ENCODE data around the gene SDR9C7. TPM values are rescaled to one million over a fixed set of nuclear protein-coding genes. Genes with fewer than 3 reads are reported as not detected.

Gene SDR9C7
- total and polyA plus RNA-seq, 2 experiments from 2014 or later = not detected

DNA sequence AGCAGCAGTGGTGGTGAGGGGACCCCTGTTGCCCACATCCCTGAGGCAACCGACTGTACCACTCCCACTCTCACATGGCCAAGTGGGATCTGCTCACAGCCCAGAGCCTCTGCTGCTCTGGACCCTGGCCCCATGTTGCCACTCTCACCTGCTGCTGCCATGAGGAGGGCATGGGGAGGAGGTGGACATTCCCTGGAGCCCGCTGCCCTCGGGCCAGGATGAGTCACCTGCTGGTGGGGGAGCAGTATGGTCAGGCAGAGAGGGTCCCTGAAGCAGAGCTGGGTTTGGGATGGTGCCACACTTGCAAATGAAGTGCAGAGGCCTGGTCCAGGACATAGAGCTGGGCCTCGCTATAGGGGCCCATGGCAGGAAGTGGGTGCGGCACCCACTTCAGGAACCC lies 26.1 kb downstream of the SDR9C7 start:
- ATAC-seq = no peak
- no peak overlapping the region for H3K27ac Mint-ChIP-seq
- Histone ChIP-seq H3K27ac (ENCODE audit: low read depth) (no peak overlapping the region), H3K36me3 (ENCODE audit: insufficient read depth) (no peaks in the 10 kb centered on the region; the same call in 1 of the 2 replicates), H3K79me2 (replicated peaks; ENCODE audit: insufficient read depth) (no peaks in the 10 kb centered on the region), H3K27me3 (ENCODE audit: insufficient read depth) (no peaks in the 10 kb centered on the region), H3F3A (replicated peaks; ENCODE audit: low read depth) (no peaks in the 10 kb centered on the region), H4K20me1 (replicated peaks; ENCODE audit: insufficient read depth) (no peaks in the 10 kb centered on the region), H2AFZ (no peak overlapping the region), H3K4me2 (no peak overlapping the region), H3K4me3 (no peak overlapping the region), H3K4me1 (ENCODE audit: insufficient read depth) (no peaks in the 10 kb centered on the region), H3K9me2 (ENCODE audit: insufficient read depth) (peaks cover 3% of the 10 kb centered on the region; the same call in 1 of the 2 replicates)
- peaks cover 71% of the 10 kb centered on the region for H3K9me3 Mint-ChIP-seq
- H3K4me3 Mint-ChIP-seq = no peak overlapping the region
- H3K27me3 Mint-ChIP-seq (ENCODE audit: insufficient read depth, low read depth, poor library complexity) = peaks cover 5% of the 10 kb centered on the region
- TF ChIP-seq CREB1 (CRISPR knock-in tag; IDR thresholded peaks at IDR 0.05; ENCODE audit: low read depth) (no peak), POLR2AphosphoS5 (IDR thresholded peaks at IDR 0.05; ENCODE audit: low read depth) (no peak), ZNF331 (CRISPR knock-in tag; IDR thresholded peaks at IDR 0.05; ENCODE audit: low read depth) (no peak), EZH2phosphoT487 (IDR thresholded peaks at IDR 0.05; ENCODE audit: unreplicated experiment) (no peak), NANOG (IDR thresholded peaks at IDR 0.05; ENCODE audit: borderline replicate concordance) (no peak), ZNF114 (CRISPR knock-in tag; IDR thresholded peaks at IDR 0.05) (no peak), JUNB (IDR thresholded peaks at IDR 0.05; ENCODE audit: unreplicated experiment) (no peak), EZH2 (IDR thresholded peaks at IDR 0.05; ENCODE audit: low read depth, unreplicated experiment) (no peak)
- TF ChIP-seq, protein P1, sequence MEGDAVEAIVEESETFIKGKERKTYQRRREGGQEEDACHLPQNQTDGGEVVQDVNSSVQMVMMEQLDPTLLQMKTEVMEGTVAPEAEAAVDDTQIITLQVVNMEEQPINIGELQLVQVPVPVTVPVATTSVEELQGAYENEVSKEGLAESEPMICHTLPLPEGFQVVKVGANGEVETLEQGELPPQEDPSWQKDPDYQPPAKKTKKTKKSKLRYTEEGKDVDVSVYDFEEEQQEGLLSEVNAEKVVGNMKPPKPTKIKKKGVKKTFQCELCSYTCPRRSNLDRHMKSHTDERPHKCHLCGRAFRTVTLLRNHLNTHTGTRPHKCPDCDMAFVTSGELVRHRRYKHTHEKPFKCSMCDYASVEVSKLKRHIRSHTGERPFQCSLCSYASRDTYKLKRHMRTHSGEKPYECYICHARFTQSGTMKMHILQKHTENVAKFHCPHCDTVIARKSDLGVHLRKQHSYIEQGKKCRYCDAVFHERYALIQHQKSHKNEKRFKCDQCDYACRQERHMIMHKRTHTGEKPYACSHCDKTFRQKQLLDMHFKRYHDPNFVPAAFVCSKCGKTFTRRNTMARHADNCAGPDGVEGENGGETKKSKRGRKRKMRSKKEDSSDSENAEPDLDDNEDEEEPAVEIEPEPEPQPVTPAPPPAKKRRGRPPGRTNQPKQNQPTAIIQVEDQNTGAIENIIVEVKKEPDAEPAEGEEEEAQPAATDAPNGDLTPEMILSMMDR (conservative IDR thresholded peaks at IDR 0.05; ENCODE audit: low read depth in 2 of 2) = no peak
- TF ChIP-seq, protein P2, sequence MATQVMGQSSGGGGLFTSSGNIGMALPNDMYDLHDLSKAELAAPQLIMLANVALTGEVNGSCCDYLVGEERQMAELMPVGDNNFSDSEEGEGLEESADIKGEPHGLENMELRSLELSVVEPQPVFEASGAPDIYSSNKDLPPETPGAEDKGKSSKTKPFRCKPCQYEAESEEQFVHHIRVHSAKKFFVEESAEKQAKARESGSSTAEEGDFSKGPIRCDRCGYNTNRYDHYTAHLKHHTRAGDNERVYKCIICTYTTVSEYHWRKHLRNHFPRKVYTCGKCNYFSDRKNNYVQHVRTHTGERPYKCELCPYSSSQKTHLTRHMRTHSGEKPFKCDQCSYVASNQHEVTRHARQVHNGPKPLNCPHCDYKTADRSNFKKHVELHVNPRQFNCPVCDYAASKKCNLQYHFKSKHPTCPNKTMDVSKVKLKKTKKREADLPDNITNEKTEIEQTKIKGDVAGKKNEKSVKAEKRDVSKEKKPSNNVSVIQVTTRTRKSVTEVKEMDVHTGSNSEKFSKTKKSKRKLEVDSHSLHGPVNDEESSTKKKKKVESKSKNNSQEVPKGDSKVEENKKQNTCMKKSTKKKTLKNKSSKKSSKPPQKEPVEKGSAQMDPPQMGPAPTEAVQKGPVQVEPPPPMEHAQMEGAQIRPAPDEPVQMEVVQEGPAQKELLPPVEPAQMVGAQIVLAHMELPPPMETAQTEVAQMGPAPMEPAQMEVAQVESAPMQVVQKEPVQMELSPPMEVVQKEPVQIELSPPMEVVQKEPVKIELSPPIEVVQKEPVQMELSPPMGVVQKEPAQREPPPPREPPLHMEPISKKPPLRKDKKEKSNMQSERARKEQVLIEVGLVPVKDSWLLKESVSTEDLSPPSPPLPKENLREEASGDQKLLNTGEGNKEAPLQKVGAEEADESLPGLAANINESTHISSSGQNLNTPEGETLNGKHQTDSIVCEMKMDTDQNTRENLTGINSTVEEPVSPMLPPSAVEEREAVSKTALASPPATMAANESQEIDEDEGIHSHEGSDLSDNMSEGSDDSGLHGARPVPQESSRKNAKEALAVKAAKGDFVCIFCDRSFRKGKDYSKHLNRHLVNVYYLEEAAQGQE (IDR thresholded peaks at IDR 0.05; ENCODE audit: unreplicated experiment) = no peak
- TF ChIP-seq, protein P3, sequence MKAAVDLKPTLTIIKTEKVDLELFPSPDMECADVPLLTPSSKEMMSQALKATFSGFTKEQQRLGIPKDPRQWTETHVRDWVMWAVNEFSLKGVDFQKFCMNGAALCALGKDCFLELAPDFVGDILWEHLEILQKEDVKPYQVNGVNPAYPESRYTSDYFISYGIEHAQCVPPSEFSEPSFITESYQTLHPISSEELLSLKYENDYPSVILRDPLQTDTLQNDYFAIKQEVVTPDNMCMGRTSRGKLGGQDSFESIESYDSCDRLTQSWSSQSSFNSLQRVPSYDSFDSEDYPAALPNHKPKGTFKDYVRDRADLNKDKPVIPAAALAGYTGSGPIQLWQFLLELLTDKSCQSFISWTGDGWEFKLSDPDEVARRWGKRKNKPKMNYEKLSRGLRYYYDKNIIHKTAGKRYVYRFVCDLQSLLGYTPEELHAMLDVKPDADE (IDR thresholded peaks at IDR 0.05) = no peak
- H3K4me1 Mint-ChIP-seq = no peaks in the 10 kb centered on the region
- DNase-seq (ENCODE audit: low spot score) = no peak
- H3K36me3 Mint-ChIP-seq (ENCODE audit: low read depth) = peaks cover 15% of the 10 kb centered on the region; the same call in 2 of the 3 replicates
